ENCODE measurements around the gene ITK. TPM values are rescaled to one million over a fixed set of nuclear protein-coding genes. Genes with fewer than 3 reads are reported as not detected.
A peak's percentile ranks its signal among the peaks of the same experiment; 100 is the strongest.

The ITK gene
- total and polyA plus RNA-seq, 2 experiments from 2014 or later: 0.08 TPM; not detected in 1

DNA sequence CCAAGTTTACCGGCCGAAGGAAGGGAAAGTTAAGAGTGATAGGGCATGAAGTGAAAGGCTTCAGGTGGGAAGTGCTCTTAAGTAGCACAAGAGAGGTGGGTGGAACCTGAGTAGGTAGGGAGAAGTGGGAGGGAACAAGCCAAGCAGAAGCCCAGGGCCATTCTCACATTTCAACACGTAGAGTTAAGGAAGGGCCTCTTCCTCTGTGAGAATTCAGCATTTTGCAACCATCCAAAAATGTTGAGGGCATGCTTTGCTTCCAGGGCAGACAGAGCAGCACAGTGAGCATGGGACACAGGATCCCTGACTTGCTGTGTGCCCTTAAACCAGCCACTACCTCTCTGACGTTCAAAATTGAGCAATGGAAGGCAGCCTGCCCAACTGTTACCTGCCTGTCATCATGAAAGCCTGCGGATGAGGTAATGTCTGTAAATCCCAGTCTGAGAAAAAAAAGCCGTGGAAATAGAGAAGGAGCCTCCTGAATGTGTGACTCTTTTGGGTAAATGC, 88.6 kb downstream of the ITK start:
- ATAC-seq: peak; percentile 52
- H2AFZ ChIP-seq: no peak overlapping the region
- H3K27ac ChIP-seq (ENCODE audit: low read depth): no peak overlapping the region
- peak overlapping the region; percentile 44 for H3K27ac Mint-ChIP-seq
- peaks cover 12% of the 10 kb centered on the region for H3K27me3 Mint-ChIP-seq (ENCODE audit: insufficient read depth, low read depth, poor library complexity)
- H3K27me3 ChIP-seq (ENCODE audit: insufficient read depth): no peaks in the 10 kb centered on the region
- peak overlapping the region; percentile 34; the same call in 1 of the 3 replicates for H3K4me3 Mint-ChIP-seq
- no peaks in the 10 kb centered on the region for H3K36me3 Mint-ChIP-seq (ENCODE audit: low read depth)
- peak overlapping the region; percentile 87 for H3K4me2 ChIP-seq
- H3F3A ChIP-seq (replicated peaks; ENCODE audit: low read depth): no peaks in the 10 kb centered on the region
- H3K4me1 ChIP-seq (ENCODE audit: insufficient read depth): peaks cover 33% of the 10 kb centered on the region
- H3K9me3 Mint-ChIP-seq: no peaks in the 10 kb centered on the region
- no peak overlapping the region for H3K4me3 ChIP-seq
- no peaks in the 10 kb centered on the region for H3K9me2 ChIP-seq (ENCODE audit: insufficient read depth)
- H3K36me3 ChIP-seq (ENCODE audit: insufficient read depth): no peaks in the 10 kb centered on the region
- DNase-seq (ENCODE audit: low spot score): peak; percentile 73
- H4K20me1 ChIP-seq (replicated peaks; ENCODE audit: insufficient read depth): peaks cover 6% of the 10 kb centered on the region
- H3K4me1 Mint-ChIP-seq: peaks cover 39% of the 10 kb centered on the region
- peaks cover 73% of the 10 kb centered on the region for H3K79me2 ChIP-seq (replicated peaks; ENCODE audit: insufficient read depth)
- TF ChIP-seq POLR2AphosphoS5 (IDR thresholded peaks at IDR 0.05; ENCODE audit: low read depth) (no peak), STAT1 (IDR thresholded peaks at IDR 0.05; ENCODE audit: unreplicated experiment) (no peak), JUNB (IDR thresholded peaks at IDR 0.05; ENCODE audit: unreplicated experiment) (no peak), NANOG (IDR thresholded peaks at IDR 0.05; ENCODE audit: borderline replicate concordance) (no peak), ZNF331 (CRISPR knock-in tag; IDR thresholded peaks at IDR 0.05; ENCODE audit: low read depth) (no peak), EZH2 (IDR thresholded peaks at IDR 0.05; ENCODE audit: low read depth, unreplicated experiment) (no peak), ZNF114 (CRISPR knock-in tag; IDR thresholded peaks at IDR 0.05) (no peak), EZH2phosphoT487 (IDR thresholded peaks at IDR 0.05; ENCODE audit: unreplicated experiment) (no peak), ETS1 (IDR thresholded peaks at IDR 0.05) (no peak), CREB1 (CRISPR knock-in tag; IDR thresholded peaks at IDR 0.05; ENCODE audit: low read depth) (no peak)
- TF ChIP-seq, protein P1, sequence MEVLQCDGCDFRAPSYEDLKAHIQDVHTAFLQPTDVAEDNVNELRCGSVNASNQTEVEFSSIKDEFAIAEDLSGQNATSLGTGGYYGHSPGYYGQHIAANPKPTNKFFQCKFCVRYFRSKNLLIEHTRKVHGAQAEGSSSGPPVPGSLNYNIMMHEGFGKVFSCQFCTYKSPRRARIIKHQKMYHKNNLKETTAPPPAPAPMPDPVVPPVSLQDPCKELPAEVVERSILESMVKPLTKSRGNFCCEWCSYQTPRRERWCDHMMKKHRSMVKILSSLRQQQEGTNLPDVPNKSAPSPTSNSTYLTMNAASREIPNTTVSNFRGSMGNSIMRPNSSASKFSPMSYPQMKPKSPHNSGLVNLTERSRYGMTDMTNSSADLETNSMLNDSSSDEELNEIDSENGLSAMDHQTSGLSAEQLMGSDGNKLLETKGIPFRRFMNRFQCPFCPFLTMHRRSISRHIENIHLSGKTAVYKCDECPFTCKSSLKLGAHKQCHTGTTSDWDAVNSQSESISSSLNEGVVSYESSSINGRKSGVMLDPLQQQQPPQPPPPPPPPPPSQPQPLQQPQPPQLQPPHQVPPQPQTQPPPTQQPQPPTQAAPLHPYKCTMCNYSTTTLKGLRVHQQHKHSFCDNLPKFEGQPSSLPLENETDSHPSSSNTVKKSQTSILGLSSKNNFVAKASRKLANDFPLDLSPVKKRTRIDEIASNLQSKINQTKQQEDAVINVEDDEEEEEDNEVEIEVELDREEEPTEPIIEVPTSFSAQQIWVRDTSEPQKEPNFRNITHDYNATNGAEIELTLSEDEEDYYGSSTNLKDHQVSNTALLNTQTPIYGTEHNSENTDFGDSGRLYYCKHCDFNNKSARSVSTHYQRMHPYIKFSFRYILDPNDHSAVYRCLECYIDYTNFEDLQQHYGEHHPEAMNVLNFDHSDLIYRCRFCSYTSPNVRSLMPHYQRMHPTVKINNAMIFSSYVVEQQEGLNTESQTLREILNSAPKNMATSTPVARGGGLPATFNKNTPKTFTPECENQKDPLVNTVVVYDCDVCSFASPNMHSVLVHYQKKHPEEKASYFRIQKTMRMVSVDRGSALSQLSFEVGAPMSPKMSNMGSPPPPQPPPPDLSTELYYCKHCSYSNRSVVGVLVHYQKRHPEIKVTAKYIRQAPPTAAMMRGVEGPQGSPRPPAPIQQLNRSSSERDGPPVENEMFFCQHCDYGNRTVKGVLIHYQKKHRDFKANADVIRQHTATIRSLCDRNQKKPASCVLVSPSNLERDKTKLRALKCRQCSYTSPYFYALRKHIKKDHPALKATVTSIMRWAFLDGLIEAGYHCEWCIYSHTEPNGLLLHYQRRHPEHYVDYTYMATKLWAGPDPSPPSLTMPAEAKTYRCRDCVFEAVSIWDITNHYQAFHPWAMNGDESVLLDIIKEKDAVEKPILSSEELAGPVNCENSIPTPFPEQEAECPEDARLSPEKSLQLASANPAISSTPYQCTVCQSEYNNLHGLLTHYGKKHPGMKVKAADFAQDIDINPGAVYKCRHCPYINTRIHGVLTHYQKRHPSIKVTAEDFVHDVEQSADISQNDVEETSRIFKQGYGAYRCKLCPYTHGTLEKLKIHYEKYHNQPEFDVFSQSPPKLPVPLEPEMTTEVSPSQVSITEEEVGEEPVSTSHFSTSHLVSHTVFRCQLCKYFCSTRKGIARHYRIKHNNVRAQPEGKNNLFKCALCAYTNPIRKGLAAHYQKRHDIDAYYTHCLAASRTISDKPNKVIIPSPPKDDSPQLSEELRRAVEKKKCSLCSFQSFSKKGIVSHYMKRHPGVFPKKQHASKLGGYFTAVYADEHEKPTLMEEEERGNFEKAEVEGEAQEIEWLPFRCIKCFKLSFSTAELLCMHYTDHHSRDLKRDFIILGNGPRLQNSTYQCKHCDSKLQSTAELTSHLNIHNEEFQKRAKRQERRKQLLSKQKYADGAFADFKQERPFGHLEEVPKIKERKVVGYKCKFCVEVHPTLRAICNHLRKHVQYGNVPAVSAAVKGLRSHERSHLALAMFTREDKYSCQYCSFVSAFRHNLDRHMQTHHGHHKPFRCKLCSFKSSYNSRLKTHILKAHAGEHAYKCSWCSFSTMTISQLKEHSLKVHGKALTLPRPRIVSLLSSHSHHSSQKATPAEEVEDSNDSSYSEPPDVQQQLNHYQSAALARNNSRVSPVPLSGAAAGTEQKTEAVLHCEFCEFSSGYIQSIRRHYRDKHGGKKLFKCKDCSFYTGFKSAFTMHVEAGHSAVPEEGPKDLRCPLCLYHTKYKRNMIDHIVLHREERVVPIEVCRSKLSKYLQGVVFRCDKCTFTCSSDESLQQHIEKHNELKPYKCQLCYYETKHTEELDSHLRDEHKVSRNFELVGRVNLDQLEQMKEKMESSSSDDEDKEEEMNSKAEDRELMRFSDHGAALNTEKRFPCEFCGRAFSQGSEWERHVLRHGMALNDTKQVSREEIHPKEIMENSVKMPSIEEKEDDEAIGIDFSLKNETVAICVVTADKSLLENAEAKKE (CRISPR knock-in tag; IDR thresholded peaks at IDR 0.05): no peak
- TF ChIP-seq, protein P2, sequence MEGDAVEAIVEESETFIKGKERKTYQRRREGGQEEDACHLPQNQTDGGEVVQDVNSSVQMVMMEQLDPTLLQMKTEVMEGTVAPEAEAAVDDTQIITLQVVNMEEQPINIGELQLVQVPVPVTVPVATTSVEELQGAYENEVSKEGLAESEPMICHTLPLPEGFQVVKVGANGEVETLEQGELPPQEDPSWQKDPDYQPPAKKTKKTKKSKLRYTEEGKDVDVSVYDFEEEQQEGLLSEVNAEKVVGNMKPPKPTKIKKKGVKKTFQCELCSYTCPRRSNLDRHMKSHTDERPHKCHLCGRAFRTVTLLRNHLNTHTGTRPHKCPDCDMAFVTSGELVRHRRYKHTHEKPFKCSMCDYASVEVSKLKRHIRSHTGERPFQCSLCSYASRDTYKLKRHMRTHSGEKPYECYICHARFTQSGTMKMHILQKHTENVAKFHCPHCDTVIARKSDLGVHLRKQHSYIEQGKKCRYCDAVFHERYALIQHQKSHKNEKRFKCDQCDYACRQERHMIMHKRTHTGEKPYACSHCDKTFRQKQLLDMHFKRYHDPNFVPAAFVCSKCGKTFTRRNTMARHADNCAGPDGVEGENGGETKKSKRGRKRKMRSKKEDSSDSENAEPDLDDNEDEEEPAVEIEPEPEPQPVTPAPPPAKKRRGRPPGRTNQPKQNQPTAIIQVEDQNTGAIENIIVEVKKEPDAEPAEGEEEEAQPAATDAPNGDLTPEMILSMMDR (conservative IDR thresholded peaks at IDR 0.05; ENCODE audit: low read depth in 2 of 2): no peak
- TF ChIP-seq, protein P3, sequence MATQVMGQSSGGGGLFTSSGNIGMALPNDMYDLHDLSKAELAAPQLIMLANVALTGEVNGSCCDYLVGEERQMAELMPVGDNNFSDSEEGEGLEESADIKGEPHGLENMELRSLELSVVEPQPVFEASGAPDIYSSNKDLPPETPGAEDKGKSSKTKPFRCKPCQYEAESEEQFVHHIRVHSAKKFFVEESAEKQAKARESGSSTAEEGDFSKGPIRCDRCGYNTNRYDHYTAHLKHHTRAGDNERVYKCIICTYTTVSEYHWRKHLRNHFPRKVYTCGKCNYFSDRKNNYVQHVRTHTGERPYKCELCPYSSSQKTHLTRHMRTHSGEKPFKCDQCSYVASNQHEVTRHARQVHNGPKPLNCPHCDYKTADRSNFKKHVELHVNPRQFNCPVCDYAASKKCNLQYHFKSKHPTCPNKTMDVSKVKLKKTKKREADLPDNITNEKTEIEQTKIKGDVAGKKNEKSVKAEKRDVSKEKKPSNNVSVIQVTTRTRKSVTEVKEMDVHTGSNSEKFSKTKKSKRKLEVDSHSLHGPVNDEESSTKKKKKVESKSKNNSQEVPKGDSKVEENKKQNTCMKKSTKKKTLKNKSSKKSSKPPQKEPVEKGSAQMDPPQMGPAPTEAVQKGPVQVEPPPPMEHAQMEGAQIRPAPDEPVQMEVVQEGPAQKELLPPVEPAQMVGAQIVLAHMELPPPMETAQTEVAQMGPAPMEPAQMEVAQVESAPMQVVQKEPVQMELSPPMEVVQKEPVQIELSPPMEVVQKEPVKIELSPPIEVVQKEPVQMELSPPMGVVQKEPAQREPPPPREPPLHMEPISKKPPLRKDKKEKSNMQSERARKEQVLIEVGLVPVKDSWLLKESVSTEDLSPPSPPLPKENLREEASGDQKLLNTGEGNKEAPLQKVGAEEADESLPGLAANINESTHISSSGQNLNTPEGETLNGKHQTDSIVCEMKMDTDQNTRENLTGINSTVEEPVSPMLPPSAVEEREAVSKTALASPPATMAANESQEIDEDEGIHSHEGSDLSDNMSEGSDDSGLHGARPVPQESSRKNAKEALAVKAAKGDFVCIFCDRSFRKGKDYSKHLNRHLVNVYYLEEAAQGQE (IDR thresholded peaks at IDR 0.05; ENCODE audit: unreplicated experiment): no peak
